ENCODE measurements around the gene CALR.
"Not testable (repeated sequence)": the region's sequence is repeated elsewhere in the genome, so short reads cannot be mapped to it uniquely, and the experiment has no call there.

CALR gene

DNA sequence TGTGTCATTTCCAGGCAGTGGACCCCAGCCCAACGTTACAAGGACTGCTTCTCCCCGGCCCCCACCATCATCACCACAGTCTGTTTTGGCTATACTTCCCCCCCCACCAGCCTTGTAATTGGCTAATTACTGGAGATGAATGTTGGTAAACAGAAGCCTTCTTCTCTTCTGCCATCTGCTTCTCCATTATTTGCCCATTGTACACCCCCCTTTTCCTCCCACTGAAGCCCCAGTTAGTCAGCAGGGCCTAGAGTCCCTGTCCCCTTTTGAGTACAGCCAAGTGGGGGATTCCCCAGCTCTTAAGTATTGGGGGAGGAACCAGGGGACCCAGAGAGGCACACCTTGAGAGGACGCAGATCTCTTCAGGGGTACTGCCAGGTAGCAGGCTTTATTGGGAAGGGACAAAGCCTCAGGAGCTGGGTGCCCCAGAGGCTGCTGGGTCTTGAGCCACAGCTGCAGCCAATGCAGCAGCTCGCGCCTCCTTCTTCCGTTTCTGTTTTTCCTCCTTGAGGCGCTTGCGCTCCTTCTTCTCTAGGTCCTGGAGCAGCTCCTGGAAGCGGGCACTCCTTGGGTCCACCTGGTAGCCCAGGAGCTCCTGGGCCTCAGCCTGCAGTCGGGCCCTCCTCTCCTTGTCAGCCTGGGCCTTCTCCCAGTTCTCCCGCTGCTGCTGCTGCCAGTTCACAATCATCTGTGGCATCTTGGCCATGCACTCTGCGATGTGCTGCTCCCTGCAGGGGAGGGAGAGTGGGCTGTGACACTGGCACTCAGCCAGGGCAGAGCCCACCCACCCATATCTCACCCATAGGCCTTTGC, 15.6 kb downstream of the CALR start:
- DNase-seq = no peak

DNA sequence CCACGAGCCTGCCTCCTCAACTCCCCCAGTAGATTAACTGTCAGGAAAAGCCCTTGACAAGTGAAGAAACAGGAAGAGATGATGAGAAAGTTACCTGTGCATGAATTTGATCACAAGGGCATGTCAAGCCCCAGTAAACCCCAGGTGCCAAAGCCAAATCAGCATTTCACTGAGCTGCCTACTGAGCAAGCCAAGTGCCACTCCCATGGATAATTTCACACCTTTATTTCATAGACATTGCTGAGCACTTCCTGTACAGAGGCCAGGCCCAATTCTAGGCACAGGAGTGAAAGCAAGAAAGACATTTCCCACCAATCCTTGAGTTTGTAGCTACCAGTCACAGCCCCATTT, 16.2 kb downstream of the CALR start:
- DNase-seq = no peak

DNA sequence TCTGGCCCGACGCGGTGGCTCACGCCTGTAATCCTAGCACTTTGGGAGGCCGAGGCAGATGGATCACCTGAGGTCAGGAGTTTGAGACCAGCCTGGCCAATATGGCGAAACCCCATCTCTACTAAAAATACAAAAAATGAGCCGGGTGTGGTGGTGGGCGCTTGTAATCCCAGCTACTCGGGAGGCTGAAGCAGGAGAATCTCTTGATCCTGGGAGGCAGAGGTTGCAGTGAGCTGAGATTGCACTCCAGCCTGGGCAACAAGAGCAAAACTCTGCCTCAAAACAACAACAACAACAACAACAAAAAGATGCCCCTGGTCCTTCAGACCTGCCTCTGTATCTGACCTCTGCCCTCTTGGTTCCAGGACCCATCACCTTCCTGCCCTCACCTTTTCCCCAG, 17.2 kb downstream of the CALR start:
- DNase-seq = not testable (repeated sequence)

DNA sequence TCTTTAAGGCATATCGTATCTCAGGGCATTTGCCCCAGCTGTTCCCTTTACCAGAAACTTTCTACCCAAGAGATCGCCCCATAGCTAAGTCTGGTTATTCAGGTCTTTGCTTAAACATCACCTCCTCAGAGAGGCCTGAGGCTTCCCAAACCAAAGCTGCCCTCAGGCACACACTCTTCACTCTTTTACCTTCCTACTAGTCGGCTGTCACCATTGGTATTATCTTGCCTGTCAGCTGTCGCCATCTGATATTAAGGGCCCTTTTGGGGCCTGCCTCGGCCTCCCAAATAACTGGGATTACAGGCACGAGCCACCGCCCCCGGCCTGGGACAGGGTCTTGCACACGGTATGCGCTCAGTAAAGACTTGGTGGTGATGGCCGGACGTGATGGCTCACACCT, 17.6 kb downstream of the CALR start:
- DNase-seq = no peak

DNA sequence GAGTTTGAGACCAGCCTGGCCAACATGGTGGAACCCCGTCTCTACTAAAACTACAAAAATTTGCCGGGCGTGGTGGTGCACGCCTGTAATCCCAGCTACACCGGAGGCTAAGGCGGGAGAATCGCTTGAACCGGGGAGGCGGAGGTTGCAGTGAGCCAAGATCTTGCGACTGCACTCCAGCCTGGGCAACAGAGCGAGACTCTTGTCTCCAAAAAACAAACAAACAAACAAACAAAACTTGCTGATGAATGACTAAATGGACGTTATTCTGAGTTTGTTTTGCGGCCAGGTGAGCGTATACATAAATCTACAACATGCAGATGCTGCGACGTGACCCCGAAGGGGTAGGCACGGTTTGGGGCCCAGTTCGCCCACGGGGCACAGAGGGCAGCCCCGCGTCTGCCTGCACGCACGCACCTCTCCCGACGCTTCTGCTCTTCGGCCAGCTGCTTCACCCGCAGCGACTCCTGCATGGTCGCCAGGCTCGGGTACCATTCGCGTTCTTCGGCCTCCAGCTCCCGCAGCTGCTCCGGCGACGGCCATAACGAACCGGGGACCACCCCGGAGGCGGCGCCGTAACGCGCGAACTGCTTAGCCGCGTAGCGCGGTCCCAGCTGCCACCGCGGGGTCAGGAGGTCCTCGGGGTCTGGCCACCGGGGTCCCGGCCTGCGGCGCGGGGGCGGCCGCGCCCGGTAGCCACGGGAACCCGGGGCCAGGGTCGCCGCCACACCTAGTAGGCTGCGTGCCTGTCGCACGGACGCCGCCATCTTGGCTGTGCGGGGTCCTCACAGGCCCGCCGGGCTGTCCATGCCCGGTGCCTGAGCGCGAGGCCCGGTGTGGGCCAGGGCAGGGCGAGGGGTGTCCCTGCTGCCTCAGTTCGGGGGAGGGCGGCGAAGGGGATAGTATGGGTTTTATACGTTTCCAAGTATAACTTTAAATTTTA, 18.3 kb downstream of the CALR start, which contains the start of gene GADD45GIP1:
Gene GADD45GIP1 (minus strand): TSS at position 778 of the 943 bp plus-strand sequence. CDS start 11 bp downstream, at position 767.
- DNase-seq = peak; percentile 67

DNA sequence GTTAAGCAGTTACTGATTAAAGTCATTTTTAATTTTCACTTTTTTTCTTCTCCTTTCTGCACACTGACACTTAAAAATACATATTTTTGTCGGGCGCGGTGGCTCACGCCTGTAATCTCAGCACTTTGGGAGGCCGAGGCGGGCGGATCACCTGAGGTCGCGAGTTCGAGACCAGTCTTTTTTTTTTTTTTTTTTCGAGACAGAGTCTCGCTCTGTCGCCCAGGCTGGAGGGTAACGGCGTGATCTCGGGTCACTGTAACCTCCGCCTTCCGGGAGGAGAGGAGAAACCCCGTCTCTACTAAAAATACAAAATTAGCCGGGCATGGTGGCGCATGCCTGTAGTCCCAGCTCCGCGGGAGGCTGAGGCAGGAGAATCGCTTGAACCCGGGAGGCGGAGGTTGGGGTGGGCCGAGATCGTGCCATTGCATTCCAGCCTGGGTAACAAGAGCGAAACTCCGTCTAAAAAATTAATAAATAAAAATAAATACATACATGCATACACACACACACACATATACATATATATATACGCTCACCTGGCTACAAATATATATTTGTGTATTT, 19.1 kb downstream of the CALR start:
- not testable (repeated sequence) for DNase-seq

DNA sequence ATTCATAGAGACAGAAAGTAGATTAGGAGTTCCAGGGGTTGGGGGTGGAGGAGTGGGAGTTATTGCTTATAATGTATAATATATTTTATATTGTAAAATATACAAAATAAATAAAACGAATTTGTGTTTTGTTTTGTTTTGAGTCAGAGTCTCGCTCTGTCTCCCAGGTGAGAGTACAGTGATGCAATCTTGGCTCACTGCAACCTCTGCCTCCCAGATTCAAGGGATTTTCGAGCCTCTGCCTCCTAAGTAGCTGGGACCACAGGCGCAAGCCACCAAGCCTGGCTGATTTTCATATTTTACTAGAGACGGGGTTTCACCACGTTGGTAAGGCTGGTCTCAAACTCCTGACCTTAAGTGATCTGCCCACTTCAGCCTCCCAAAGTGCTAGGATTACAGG, 21.1 kb downstream of the CALR start:
- DNase-seq = no peak

DNA sequence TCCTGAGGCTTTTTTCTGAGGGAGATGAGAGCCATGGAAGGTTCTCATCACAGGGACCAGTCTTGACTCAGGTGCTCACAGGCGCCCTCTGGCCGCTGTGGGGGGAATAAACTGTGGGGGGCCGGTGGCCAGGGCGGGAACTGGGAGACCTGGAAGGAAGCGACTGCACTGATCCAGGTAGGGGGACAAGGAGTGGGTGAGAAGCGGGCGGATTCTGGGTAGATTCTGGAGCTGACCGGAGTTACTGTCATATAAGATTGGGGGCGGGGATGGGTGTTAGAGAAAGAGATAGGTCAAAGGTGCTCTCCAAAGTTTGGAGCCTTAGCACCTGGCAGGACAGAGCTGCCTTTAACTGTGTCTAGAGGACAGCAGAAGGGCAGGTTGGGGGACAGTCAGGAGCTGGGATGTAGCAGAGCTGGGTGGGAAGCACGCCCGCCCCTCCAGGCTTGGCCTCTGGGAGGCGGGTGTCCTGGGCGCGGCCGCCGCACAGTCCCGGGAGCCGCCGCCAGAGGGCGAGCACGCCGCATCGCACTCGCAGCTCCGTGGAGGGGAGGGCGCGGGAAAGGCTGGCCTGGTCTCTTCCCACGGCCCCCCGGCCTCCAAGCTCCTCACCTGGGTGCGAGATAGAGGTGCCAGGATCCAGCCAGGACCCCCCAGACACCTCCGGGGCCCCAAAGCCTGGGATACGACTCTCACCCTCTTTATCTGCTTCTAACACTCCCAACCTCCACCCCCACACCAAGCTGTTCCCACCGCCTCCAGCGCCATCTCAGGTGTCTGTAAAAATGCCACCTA, 26.8 kb downstream of the CALR start:
- peak; percentile 77 for DNase-seq

DNA sequence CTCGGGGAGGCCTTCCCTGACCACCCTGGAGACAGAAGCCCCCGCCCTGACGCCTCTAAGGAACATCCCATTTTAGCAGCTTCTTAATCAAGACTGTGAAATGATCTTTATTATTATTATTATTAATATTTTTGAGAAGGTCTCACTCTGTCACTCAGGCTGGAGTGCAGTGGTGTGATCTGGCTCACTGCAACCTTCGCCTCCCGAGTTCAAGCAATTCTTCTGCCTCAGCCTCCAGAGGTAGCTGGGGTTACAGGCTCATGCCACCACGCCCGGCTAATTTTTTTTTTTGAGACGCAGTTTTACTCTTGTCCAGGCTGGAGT, 27.4 kb downstream of the CALR start:
- DNase-seq = no peak

DNA sequence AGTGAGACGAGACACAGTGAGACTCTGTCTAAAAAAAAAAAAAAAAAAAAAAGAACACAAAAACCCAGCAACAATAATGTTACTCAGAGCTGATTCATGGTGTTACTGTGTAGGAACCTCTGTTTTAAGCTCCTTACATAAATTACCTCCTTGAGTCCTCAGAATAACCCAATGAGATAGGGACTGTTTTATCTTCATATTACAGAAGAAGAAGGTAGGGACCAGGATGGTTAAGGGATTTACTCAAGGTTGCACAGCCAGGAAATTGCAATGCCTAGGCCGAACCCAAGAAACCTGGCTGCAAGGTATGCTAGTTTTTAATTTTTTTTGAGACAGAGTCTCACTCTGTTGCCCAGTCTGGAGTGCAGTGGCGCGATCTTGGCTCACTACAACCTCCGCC, 29.5 kb downstream of the CALR start:
- no peak for DNase-seq

DNA sequence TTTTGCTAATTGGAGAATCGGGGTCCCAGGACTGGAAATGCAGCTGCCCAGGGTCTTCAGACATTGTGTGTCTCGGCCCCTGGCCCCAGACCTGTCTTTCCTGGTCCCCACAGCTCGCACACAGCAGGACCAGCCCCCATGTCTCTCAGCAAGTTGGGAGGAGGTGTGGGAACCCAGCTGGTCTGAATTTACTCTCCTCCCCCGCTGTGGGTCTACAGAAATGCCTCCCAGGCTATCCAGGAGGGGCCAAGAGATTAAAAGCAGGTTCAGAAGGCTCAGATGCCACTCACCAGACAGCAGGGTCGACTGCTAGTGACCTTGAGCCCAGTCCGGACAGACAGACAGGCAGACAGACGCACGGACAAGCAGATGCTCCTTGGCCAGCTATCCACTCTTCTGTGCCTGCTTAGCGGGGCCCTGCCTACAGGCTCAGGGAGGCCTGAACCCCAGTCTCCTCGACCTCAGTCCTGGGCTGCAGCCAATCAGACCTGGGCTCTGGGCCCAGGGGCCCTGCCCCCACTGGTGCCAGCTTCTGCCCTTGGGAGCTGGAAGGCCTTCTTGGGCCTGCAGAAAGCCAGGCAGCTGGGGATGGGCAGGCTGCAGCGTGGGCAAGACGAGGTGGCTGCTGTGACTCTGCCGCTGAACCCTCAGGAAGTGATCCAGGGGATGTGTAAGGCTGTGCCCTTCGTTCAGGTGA, 31.0 kb downstream of the CALR start, which contains the start of gene DAND5:
Gene DAND5 (plus strand): TSS at position 285 of the 697 bp plus-strand sequence. CDS start 85 bp downstream, at position 370.
- DNase-seq = no peak

DNA sequence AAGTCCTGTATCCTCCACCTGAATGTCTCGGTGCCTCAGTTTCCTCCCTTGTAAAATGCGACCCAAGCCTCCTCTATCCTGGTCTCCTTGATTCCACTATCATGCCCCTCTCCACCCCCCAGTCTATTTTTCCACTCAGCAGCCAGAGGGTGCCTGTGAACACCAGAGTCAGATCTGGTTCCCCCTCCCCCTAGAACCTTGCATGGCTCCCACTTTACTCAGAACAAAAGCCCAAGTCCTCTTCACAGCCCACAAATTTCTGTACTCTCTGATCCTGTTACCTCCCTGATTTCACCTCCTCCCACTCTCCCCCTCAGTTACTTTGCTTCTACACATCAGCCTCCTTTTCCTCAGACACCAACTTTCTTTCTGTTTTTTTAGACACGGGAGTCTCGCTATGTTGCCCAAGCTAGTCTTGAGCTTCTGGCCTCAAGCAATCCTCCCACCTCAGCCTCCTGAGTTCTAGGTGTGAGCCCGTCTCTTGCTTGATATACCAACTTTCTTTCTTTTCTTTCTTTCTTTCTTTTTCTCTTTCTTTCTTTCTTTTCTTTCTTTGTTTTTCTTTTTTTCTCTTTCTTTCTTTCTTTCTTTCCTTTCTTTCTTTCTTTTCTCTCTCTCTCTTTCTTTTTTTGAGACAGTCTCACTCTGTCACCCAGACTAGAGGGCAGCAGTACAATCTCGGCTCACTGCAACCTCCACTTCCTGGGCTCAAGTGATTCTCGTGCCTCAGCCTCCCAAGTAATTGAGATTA, 31.8 kb downstream of the CALR start:
- no peak for DNase-seq

DNA sequence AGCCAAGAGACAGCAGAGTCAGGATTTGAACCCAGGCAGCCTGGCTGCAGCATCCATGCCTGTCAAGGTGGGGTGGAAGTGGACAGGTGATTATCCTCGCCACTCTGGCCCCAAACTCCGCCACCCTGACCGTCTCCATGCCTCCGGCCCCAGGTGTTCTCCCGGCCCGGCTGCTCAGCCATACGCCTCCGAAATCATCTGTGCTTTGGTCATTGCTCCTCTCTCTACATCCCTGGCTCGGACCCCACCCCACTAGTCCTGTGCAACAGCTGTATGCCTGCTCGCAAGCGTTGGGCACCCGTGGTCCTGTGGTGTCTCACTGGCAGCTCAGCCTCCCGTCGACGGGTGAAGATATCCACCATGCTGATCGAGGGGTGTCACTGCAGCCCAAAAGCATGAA, 34.8 kb downstream of the CALR start:
- no peak for DNase-seq

DNA sequence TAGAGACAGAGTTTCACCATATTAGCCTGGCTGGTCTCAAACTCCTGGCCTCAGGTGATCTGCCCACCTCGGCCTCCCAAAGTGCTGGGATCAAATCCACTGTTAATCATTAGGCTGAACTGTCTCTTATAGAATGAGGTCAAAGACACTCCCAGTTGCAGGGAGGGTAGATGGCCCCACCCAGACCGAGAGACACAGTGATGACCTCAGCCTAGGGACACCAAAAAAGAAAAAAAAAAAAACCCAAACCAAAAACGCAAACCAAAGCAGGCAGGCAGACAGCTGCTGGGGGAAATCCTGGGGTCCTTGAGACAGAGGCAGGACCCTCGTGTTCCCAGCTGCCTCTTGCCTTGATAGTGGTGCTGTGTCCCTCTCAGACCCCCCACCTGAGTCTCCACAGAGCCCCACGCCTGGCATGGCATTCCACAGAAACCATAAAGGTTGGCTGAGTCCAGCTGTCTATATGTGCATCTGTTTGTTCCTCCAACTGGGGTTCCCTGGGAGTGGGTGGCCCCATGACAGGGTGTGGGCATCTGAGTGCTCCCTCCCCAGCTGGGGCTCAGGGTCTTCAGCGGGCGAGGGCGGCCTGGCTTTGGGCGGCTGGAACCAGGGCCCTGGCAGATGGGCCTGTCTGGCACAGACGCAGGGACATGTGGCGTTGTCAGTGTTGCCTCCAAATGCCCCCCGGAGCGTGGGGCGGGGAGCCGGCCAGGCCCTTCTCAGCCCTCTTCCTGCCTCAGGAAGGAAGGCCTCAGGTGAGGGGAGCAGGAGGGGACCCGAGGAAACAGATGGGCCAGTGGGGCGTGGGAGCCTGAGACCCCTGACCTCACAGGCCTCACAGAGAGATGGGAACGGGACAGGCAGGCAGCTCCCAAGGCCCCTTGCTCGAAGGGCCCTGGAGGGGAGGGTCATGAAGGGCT, 36.2 kb downstream of the CALR start:
- no peak for DNase-seq

DNA sequence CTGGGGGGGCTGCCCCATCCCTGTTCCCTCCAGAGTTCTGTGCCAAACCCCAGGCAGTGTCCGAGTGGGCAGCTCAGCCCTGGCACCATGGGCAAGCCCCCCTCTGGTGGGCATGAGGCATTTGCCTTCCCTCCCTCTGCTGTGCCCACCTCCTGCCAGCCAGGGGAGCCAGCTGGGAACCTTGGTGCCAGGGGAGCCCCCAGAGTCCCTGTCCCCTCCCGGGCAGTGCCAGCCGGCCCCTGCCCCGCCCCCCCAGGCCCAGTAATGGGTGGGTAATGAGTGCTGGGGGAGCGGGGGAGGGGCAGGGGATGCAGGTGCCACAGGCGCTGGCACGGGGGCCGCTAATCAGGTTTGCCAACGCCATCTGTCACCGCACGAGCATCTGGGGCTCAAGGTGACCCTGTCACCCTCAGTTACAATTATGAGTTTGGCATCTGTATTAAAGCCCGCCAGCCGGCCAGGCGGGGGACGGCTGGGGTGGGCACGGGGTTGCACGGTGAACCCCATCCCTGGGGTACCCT, 36.9 kb downstream of the CALR start:
- DNase-seq = no peak

DNA sequence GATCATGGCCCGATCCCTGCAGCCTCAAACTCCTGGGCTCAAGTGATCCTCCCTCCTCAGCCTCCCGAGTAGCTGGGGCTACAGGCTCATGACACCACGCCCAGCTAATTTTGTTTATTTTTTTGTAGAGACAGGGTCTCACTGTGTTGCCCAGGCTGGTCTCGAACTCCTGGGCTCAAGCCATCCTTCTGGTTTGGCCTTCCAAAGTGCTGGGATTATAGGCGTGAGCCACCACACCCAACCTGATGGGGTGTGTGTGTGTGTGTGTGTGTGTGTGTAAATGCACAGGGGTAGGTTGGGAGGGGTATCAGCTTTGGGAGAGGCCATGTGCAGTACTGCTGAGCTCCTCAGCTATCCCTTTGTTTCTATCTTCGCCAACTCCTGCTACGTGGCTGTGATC, 37.7 kb downstream of the CALR start:
- DNase-seq = not testable (repeated sequence)

DNA sequence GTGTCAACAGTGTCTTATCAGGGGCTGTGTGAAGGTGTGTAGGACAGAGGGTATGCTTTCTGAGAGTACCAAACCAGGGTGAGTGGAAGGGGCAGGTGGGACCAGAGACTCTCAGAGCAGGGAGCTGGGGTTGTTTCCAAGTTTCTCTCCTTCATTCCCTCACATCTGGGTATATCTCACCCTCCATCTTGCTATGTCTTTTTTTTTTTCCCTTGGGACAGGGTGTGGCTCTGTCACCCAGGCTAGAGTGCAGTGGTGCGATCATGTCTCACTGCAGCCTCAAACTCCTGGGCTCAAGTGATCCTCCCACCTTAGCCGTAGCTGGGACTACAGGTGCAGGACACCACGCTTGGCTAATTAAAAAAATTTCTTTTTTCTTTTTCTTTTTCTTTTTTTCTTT, 41.6 kb downstream of the CALR start:
- DNase-seq = no peak

DNA sequence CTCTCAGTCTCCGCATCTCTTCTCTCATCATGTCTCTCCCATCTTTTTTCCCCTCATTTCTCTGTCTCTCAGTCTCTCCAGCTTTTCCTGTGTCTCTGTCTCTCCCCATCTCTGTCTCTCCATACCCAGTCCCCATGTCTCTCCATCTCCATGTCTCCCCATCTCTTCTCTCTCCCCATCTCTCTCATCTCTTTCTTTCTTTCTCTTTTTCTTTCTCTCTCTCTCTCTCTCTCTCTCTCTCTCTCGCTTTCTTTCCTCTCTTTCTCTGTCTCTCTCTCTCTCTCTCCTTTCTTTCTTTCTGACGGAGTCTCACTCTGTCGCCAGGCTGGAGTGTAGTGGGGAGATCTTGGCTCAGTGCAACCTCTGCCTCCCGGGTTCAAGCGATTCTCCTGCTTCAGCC, 44.2 kb downstream of the CALR start:
- DNase-seq = no peak

DNA sequence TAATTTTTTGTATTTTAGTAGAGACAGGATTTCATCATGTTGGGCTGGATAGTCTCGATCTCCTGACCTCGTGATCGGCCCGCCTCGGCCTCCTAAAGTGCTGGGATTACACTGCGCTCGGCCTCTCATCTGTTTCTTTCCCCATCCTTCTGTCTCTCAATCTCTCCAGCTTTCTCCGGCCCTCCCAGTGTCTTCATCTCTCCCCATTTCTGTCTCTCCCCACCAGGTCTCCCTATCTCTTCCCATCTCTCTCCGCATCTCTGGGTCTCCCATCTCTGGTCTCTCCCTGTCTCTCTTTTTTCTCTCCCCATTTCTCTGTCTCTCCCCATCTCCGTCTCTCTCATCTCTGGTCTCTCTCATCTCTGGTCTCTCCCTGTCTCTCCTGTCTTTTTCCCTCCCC, 44.7 kb downstream of the CALR start:
- no peak for DNase-seq

All from T-helper 9 cell (primary cell).